Measurements from ENCODE around the gene ADGRB2. TPM values are rescaled to one million over a fixed set of nuclear protein-coding genes. Genes with fewer than 3 reads are reported as not detected.

Gene ADGRB2
- total RNA-seq, 2 donors from 2014 or later = 14.4 to 19.1 TPM

DNA sequence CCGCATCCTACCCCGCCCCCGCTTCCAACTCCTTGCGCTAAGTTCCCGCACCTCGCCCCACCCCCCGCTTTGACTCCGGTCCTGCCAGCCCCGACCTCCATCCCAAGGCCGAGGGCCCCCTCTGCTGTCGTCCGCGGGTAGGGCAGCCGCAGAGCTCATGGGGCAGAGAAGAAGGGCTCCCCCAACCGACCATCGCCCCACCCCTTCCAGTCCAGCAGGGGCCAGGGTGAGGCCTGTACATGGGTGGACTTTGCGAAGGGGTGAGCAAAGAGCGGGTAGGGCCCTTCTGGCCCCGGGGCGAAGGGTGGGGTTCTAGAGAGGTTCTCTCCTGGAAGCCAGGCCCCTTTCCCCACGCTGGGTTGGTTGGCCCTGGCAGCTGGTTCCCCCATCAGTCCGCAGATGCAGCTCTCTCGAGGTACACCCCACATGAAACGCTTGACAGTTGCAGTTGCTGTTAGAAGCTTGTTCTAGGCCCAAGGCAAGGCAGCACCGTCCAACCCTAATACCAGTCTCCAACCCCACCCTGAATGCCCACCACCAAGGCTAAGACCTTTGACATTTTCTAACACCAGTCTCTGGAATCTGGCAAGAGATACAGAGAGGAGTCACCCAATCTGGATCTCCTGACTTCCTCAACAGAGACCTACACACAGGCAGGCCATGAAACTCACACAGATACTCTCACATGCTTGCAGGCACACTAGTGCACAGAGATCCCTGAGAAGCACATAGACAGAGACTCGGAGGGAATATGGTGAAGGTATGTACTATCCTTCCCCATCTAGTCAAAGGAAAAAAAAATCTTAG is 25.3 kb upstream of the ADGRB2 start:
- Histone ChIP-seq H3K9me3 (no peaks in the 10 kb centered on the region), H3K27me3 (no peaks in the 10 kb centered on the region), H3K4me3 (peak overlapping the region; percentile 52 to 67), H3K27ac (peak overlapping the region; percentile 74 to 81), H3K4me1 (peaks cover 0 to 15% of the 10 kb centered on the region in 2 donors), H3K36me3 (no peaks in the 10 kb centered on the region)
- TF ChIP-seq, protein P1, sequence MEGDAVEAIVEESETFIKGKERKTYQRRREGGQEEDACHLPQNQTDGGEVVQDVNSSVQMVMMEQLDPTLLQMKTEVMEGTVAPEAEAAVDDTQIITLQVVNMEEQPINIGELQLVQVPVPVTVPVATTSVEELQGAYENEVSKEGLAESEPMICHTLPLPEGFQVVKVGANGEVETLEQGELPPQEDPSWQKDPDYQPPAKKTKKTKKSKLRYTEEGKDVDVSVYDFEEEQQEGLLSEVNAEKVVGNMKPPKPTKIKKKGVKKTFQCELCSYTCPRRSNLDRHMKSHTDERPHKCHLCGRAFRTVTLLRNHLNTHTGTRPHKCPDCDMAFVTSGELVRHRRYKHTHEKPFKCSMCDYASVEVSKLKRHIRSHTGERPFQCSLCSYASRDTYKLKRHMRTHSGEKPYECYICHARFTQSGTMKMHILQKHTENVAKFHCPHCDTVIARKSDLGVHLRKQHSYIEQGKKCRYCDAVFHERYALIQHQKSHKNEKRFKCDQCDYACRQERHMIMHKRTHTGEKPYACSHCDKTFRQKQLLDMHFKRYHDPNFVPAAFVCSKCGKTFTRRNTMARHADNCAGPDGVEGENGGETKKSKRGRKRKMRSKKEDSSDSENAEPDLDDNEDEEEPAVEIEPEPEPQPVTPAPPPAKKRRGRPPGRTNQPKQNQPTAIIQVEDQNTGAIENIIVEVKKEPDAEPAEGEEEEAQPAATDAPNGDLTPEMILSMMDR (IDR thresholded peaks at IDR 0.05) = peak; percentile 96 to 99
- peak; percentile 96 for DNase-seq (ENCODE audit: low spot score)

DNA sequence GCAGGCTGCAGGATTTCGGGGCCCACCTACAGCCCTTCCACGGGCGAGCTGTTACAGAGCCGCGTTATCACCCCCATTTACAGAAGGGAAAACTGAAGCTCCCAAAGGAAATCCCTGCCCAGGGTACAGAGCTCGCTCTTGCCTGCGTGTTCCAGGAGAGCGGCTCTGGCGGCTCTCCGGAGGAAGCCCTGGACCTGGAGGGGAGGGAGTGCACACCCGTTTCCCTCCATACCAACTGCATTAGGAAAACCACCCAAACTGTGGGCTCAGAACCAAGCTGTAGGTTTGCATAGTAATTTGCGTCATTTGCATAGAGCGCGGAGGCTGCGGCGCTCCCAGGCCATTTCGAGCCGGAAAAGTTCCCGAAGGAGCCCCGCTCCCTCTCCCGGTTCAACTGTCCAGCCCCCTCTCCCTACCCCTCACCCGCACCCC is 24.7 kb upstream of the ADGRB2 start:
- Histone ChIP-seq H3K9me3 (no peaks in the 10 kb centered on the region), H3K4me1 (peaks cover 0 to 15% of the 10 kb centered on the region in 2 donors), H3K27me3 (no peaks in the 10 kb centered on the region), H3K27ac (peak overlapping the region; percentile 74 to 81), H3K4me3 (peak overlapping the region; percentile 52 to 67), H3K36me3 (no peaks in the 10 kb centered on the region)
- TF ChIP-seq, protein P1 (IDR thresholded peaks at IDR 0.05) = no peak
- DNase-seq (ENCODE audit: low spot score) = no peak

DNA sequence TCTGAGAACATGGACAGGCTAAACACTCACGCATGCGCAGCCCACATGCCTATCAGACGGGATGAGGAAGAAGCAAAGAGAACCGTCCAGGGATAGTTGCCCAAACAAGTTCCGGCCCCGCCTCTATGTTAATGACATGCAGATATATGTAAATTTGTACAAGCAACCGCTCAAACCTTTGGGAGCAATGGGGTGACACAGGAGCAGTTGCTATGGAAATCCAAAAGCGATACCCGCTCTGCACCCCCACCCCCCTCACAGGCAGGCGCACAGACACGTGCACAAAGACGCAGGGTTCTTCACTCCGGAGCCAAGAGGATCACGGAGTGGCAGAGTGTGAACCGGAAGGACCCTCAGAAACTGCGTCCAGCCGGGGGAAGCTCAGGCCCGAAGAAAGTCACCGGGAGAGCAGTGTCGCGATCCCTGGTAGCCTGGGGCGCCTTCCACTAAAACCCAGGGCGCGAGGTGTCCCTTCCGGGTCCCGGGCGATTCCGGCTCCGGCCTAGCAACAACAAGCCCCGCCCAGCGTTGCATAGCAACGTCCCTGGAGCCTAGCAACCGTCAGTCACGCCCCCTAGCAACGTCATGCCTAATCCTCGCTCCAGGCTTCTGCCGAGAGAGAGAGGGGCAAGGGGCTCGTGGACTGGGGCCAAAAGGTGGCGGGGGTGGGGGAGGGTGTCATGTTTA is 24.1 kb upstream of the ADGRB2 start:
- H3K27me3 ChIP-seq = no peaks in the 10 kb centered on the region
- no peaks in the 10 kb centered on the region for H3K36me3 ChIP-seq
- peak overlapping the region; percentile 52 to 67 for H3K4me3 ChIP-seq
- H3K27ac ChIP-seq = peak overlapping the region; percentile 74 to 81
- peak; percentile 95 for DNase-seq (ENCODE audit: low spot score)
- TF ChIP-seq, protein P1 (IDR thresholded peaks at IDR 0.05) = no peak
- H3K9me3 ChIP-seq = no peaks in the 10 kb centered on the region
- peaks cover 0 to 15% of the 10 kb centered on the region in 2 donors for H3K4me1 ChIP-seq

DNA sequence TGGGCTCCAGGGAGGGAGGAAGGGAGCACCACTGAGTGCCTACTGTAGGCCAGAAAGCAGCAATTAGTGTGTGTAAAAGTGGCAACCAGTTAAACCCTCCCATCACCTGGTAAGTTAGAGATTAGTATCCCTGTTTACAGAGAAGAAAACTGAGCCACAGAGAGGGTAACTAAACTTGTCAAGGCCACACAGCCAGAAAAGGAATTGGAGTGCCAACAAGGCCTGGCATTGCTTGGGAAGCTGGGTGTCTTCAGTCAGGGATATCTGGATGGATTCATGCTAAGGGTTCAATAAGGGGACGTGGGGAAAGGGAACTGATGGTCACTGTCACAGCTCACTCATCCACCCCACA is 23.6 kb upstream of the ADGRB2 start:
- no peaks in the 10 kb centered on the region for H3K9me3 ChIP-seq
- H3K27me3 ChIP-seq = no peaks in the 10 kb centered on the region
- no peaks in the 10 kb centered on the region for H3K36me3 ChIP-seq
- H3K27ac ChIP-seq = peak overlapping the region in 1 of 2 donors; percentile 11
- peaks cover 0 to 18% of the 10 kb centered on the region in 2 donors for H3K4me1 ChIP-seq
- H3K4me3 ChIP-seq = peak overlapping the region in 1 of 2 donors; percentile 67
- no peak for DNase-seq (ENCODE audit: low spot score)
- TF ChIP-seq, protein P1 (IDR thresholded peaks at IDR 0.05) = no peak

DNA sequence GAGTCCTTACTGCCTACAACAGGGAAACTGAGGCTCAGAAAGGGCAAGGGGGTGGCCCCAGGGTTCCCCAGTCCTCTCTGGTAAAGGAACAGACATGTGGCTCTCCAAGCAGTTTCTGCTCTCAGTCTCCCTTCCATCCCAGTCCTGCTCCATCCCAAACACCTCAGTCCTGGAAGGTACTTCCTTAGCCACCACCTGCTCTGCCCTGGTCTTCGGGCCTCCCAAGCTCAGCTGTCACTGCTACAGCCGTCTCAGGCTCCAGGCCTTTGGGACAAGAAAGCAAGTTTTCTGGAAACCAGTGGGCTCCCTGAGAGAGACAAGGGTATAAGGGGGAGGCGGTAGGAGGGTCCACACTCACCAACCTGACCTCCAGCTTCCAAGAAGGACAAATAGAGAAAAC is 23.1 kb upstream of the ADGRB2 start:
- Histone ChIP-seq H3K4me3 (no peak overlapping the region), H3K27ac (no peak overlapping the region), H3K4me1 (peaks cover 0 to 23% of the 10 kb centered on the region in 2 donors), H3K27me3 (no peaks in the 10 kb centered on the region), H3K9me3 (no peaks in the 10 kb centered on the region), H3K36me3 (no peaks in the 10 kb centered on the region)
- no peak for DNase-seq (ENCODE audit: low spot score)
- TF ChIP-seq, protein P1 (IDR thresholded peaks at IDR 0.05) = no peak
